ENCODE measurements around the gene DICER1.

The DICER1 gene

DNA sequence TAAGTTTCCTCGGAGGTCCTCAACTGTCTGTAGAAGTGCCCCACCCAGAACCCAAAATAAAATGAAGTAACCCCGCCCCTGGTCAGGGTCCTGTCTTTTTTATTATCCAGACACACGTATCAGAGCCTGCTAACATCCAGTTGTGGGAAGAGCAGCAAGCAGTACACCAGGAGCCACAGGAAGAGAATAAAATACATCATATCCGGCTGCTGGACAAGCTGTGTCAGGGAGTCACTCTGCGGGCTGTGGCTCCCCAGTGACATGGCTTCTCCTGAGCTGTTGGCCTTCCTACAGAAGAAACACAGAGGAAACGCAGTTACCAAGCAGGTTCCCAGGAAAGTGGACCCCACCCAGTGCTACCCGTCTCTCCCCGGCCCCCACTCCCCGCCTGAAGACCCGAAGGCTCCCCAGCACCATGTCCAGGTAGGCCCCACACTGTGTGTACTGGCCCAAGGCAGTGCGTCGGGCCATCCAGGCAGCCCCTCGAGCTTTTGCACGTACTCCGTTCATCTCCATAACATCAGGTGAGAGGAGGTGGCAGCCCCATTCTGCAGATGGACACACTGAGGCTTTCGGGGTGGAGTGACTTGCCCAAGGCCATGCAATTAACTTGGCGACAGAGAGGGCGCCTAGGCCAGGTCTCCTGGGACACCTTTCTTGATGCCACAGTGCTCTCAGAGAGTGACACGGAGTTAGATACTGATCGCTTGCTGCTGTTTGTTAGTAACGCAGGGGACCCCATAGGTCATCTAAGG is 34.3 kb upstream of the DICER1 start:
- no peak overlapping the region for H3K27ac ChIP-seq
- TF ChIP-seq, protein P1, sequence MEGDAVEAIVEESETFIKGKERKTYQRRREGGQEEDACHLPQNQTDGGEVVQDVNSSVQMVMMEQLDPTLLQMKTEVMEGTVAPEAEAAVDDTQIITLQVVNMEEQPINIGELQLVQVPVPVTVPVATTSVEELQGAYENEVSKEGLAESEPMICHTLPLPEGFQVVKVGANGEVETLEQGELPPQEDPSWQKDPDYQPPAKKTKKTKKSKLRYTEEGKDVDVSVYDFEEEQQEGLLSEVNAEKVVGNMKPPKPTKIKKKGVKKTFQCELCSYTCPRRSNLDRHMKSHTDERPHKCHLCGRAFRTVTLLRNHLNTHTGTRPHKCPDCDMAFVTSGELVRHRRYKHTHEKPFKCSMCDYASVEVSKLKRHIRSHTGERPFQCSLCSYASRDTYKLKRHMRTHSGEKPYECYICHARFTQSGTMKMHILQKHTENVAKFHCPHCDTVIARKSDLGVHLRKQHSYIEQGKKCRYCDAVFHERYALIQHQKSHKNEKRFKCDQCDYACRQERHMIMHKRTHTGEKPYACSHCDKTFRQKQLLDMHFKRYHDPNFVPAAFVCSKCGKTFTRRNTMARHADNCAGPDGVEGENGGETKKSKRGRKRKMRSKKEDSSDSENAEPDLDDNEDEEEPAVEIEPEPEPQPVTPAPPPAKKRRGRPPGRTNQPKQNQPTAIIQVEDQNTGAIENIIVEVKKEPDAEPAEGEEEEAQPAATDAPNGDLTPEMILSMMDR (conservative IDR thresholded peaks at IDR 0.05), result no peak

DNA sequence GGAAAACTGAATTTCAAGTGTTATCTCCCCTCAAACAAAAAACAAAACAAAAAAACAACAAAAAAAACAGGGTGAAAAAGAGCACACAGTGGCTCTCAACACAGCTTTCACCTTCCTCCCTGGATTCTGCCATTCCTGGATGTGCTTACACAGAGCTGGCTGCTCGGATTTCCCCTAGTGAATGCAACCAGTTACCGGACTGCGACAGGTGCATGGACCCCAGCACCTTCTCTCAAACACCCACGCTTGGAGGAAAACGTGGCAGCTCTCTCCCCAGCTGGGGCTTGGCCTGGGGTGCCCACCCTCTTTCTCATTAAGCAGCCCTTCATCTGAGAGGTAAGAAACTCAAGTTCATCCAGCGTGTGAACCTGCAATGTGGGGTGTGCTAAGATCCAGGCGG is 33.5 kb upstream of the DICER1 start:
- TF ChIP-seq, protein P1 (conservative IDR thresholded peaks at IDR 0.05), result no peak
- H3K27ac ChIP-seq, result no peak overlapping the region

DNA sequence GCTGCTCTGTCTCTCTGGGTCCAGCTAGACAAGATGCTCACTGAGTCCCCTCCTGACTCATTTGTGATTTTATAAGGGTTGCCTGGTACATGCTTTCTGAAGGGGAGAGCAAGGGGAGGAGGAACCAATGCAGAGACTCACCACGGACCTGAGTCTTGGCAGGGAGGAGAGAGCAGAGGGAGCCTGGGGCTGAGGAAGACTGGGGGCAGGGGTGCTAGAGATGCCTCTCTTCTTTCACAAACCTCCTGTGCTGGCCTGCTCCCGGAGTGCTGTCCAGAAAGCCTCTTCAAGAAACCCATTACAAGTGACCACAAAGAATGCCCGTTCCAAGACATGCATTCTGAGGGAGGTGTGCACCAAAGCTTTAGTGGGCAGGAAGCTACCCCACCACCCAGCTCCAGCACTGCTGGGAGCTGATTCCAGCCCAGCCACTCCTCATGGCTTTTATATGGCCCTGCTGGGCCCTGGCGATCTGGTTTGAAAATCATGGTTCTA is 33.1 kb upstream of the DICER1 start:
- TF ChIP-seq, protein P1 (conservative IDR thresholded peaks at IDR 0.05), result no peak
- no peak overlapping the region for H3K27ac ChIP-seq

DNA sequence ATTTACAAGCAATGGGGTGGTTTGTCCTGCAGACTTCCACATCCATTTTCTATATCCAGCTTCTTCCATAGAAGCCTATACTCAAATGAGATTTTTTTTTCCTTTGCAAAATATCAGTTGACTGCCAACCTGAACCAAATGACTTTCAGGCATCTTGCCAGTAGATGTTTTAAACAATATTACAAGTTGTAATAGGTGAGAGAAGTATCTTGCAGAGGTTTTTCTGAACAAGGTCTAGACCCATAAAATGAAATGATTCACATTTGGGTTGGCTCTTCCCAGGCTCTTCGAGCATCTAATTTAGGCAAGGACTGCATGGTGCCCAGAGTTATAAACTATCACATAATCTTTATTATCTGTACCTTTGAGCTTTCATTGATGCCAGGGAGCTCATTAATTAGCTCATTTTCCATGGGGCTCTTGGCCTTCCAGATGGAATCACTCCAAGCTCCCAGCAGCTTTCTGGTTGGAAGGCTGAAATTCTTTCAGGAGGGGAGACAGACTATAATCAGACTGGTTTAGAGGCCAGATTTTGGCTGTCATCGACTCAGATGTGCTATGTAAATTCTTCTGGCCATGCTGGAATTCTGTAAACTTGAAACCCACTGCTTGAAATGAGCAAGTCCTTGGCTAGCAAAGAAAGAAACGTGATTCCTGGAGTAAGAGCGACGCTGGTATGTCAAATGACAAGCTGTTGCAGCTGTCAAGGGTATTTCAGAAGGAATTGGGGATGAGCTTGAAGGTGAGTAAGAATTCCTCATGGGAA is 32.2 kb upstream of the DICER1 start:
- peak overlapping the region; percentile 25; the same call in 1 of the 2 replicates for H3K27ac ChIP-seq
- TF ChIP-seq, protein P1 (conservative IDR thresholded peaks at IDR 0.05), result no peak

DNA sequence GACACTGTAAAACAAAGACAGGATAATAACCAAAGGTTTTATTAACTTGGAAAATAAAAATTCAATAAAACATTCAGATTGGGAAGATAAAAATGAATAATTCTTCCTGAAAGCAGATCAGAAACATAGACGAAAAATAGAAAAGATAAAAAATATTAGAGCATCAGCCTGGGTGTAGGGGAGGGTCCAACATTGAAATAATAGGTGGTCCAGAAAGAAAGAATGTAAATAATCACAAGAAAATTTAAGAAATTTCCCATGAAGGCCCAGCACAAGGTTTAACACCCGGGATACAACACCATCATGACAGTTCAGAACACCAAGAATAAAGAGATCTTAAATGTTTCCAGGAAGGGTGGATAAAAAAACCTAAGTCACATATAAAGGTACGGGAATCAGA is 31.1 kb upstream of the DICER1 start:
- TF ChIP-seq, protein P1 (conservative IDR thresholded peaks at IDR 0.05), result no peak; the same call in 1 of the 2 replicates
- peak overlapping the region; percentile 25; the same call in 1 of the 2 replicates for H3K27ac ChIP-seq

DNA sequence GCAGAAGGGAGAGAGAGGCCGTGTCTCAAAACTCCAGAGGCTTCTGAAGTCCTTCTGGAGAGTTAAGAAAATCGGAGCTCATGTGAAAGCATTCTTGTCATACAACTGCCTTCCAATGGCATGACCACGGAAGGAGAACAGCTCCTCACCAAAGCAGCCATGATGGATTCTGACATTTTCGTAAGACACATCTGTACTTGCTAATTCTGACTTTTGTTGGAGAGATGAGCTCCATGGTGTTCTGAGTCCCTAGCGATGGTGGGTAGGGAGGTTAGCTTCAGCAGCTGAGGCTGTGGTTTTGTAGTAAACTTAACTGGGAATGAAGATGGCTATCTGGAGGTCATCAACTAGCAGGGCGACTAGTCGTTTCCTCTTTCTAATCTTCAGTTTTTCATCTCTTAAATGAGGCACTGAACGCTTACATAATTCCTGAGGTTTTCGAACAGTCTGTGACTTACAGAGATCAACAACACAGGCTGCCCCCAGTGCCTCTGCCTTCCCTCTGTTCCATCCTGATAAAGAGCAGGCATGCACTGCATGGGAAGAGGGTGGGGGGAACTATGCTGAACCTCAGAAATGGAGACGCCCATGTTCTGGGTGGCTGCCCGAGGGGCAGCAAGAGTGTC is 28.6 kb upstream of the DICER1 start:
- no peak overlapping the region for H3K27ac ChIP-seq
- TF ChIP-seq, protein P1 (conservative IDR thresholded peaks at IDR 0.05), result no peak

All from VCaP (cell line).